ENCODE data around the gene SRBD1.

DNA sequence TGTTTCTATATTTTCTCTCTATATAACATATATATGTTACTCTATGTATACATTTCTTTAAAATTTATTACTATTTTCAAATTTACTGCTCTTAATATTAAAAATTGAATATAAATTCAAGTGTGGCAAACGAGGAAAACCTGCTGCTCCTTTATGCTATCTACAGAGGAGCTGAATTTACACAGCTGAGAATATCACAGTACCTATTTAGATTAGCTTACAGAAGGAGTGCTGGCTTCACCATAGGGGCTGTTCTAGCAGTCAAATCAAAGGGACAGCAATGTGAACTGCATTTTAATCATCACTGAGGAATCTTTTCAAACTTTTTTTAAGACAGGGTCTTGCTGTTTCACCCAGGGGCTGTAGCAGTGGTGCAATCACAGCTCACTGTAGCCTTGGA lies 213.8 kb downstream of the SRBD1 start:
- TF ChIP-seq RAD21 (conservative IDR thresholded peaks at IDR 0.05) (no peak), CTCF (IDR thresholded peaks at IDR 0.05; ENCODE audit: poor library complexity, severe bottlenecking) (no peak), REST (IDR thresholded peaks at IDR 0.05; ENCODE audit: borderline replicate concordance) (no peak), POLR2AphosphoS5 (IDR thresholded peaks at IDR 0.05) (no peak), EP300 (conservative IDR thresholded peaks at IDR 0.05; ENCODE audit: poor library complexity, severe bottlenecking) (no peak)

Measured in neural cell (in vitro differentiated cells).